GM10266 (cell line): ENCODE results near the gene C10orf120.

ENCODE experiments used
- DNase-seq: peaks from one replicate; pipeline ENCODE4 v3.0.0; 2012; ENCODE audit errors: extremely low spot score
- TF ChIP-seq, protein P1 (sequence below): IDR thresholded peaks from 2 replicates; pipeline ENCODE4 v1.5.1; 2012; ENCODE audit warnings: mild to moderate bottlenecking, low read depth; ENCODE audit not compliant: control insufficient read depth, insufficient read depth; ENCODE audit errors: missing control alignments

Gene C10orf120

DNA sequence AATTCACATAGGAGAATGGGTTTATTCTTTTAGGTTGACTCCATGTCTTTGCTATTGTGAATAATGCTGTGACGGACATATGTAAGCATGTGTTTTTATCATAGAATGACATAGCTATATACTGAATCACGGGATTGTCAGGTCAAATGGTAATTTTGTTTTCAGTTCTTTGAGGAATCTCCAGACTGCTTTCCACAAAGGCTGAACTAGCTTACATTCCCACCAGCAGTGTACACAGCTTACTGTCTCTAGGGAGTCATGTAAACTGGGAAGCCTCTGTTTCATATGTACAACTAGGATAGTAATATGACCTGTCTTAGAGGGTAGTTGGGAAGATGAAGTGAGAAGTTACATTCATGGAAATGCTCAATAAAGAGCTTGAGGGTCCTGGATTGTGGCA, 6.8 kb upstream of the C10orf120 start:
- TF ChIP-seq, protein P1, sequence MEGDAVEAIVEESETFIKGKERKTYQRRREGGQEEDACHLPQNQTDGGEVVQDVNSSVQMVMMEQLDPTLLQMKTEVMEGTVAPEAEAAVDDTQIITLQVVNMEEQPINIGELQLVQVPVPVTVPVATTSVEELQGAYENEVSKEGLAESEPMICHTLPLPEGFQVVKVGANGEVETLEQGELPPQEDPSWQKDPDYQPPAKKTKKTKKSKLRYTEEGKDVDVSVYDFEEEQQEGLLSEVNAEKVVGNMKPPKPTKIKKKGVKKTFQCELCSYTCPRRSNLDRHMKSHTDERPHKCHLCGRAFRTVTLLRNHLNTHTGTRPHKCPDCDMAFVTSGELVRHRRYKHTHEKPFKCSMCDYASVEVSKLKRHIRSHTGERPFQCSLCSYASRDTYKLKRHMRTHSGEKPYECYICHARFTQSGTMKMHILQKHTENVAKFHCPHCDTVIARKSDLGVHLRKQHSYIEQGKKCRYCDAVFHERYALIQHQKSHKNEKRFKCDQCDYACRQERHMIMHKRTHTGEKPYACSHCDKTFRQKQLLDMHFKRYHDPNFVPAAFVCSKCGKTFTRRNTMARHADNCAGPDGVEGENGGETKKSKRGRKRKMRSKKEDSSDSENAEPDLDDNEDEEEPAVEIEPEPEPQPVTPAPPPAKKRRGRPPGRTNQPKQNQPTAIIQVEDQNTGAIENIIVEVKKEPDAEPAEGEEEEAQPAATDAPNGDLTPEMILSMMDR = no peak
- DNase-seq = no peak

DNA sequence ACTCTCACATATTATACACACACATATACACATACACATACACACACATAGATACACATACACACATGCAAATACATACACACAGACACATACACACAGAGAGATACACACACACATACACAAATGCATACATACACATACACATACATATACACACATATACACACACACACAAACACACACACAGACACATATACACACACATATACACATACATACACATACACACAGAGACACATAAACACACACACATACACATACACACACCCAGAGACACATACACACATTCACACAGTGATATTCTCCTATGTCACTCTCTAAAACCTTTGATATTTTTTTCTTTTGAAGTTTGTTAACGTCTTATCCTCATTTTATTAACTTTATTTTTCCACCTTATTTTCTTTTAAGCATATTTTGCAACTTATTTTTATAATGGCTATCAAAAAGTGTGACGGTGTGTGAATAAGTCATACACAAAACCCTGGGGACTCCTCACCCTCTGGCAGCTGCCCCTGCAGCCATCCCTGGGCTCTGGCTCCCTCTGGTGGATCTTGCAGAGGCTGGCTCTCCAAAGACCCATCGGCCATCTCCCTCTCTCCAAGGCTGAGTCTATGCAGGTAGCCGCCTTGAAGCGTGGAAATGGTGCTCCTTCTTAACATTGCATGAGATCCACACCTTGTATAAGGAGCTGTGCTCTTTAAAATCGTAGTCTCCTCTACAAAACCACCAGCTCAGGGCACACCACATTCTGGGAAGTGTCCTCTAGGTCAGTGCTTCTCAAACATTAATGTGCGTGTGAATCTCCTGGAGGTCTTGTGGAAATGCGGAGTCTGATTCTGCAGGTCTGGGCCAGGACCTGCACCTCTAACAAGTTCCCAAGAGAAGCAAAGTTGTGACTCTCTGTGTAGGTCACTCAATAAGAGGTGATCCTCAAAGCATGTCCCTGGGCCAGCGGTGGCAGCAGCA, 4.1 kb upstream of the C10orf120 start:
- TF ChIP-seq, protein P1 = peak; percentile 87
- peak; percentile 75 for DNase-seq

DNA sequence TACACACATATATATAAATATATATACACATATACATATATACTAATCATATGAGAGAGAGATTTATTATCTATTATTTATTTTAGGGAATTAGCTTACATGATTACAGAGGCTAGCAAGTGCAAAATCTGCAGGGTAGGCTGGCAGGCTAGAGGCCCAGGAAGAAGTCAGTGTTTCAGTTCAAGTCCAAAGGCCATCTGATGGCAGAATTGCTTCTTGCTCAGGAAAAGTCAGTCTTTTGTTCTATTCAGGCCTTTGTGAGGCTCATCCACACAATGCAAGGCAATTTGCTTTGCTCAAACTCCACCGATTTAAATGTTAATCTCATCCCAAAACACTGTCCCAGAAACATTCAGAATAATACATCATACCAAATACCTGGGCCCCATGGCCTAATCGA, 2.6 kb upstream of the C10orf120 start:
- DNase-seq = no peak
- TF ChIP-seq, protein P1 = no peak

DNA sequence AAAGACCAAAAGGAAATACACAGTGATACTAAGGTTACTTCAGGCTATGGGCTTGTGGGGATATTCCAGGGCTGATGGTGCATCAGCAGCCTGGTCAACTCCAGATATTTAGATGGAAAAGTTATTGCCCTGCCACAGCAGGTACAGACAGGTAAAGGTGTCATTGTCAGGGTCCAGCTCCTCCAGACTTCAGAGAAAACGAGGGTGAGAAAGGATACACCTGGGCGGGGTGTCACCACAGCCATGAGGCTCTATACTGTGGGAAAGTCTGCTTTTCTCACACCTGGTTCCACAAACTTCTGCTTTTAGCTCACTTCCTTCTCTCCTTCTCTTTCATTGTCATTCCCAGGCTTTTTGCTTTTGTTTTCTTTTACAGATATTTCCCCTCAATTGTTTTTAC, 2.0 kb upstream of the C10orf120 start:
- no peak for DNase-seq
- TF ChIP-seq, protein P1 = no peak

DNA sequence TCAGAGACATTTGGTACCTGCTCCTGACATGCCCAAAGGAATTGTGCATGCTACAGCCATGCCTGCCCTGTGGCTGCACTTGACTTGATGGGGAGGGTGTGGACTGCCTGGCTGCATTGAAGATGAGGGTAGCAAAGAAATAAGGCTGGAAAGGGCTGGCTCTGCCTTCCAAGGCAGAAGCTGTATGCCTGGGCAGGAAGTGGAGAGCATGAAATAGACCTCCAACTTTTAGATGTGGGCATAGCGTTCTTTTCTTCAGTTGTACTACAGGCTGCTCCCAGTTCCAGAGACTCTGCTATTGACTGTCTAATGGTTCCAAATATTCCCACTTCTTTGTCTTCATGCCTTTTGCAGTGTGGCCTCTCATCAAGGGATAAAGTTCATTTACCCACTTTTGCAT, 3.0 kb downstream of the C10orf120 start:
- TF ChIP-seq, protein P1 = no peak
- DNase-seq = no peak

- TF ChIP-seq, protein P1 = no peak
These were observed 6.9 kb downstream of the C10orf120 start for GRCh38 chr10:122692744-122693143.

DNA sequence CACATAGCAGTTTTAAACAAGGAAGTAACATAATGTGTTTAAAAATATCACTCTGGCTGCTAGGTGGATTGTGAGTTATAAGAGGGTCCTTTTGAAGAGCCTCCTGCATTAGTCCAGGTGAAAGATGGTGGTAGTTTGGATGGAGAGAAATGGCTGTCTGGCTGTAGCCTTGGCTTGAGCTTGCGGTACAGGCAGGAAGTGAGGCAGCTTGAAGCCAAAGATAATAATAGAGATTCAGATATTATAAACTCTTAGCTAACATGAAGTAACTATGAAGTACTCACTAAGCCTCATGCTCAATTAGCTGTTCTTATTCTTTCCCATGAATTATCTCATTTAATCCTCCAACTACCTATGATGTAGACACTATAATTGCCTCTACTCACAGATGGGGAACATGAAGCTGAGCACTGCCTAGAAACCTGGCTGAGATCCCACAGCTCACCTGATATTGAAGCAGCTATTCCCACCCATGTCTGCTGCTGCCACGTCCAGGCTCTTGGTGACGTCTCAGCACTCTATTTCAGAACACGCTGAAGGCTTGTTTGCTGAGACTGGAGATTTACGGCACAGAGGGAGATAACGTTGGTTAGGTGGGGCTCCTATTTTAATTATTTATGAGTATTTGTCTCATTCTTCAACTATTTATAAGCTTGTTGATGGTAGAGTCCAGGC, 10.4 kb downstream of the C10orf120 start:
- TF ChIP-seq, protein P1 = no peak
- no peak for DNase-seq

More at GRCh38 chr10:122692744-122693143, 6.9 kb downstream of the C10orf120 start:
- no peak for DNase-seq
